Transverse colon (tissue), 4 donors: ENCODE measurements around the gene CFI. TPM values are rescaled to one million over a fixed set of nuclear protein-coding genes. Genes with fewer than 3 reads are reported as not detected.

ENCODE experiments used
- DNase-seq: peaks from one replicate; pipeline ENCODE4 v3.0.0-alpha.2; 2019
- H3K27ac ChIP-seq, 4 donors: fragments of 200-600 bp; sonication (generic); 2 replicates each; pipeline ENCODE4 v1.5.1; 2016 to 2018; ENCODE audit warnings: inconsistent platforms in 4 of 4
- H3K27me3 ChIP-seq: fragments of 200-600 bp; sonication (generic); 2 replicates; pipeline ENCODE4 v1.5.1; 2017; ENCODE audit warnings: inconsistent platforms
- H3K36me3 ChIP-seq, 4 donors: fragments of 200-600 bp; sonication (generic); 2 replicates each; pipeline ENCODE4 v1.5.1; 2017 to 2019; ENCODE audit warnings: inconsistent platforms in 4 of 4
- H3K4me1 ChIP-seq, 4 donors: fragments of 200-600 bp; sonication (generic); 2 replicates each; pipeline ENCODE4 v1.5.1; 2017 to 2020; ENCODE audit warnings: inconsistent platforms in 4 of 4
- H3K4me3 ChIP-seq, 4 donors: fragments of 200-600 bp; sonication (generic); 1 replicate in 1 of 4; 2 replicates in 3 of 4; pipeline versions ENCODE4 v1.5.1 to v1.6.1; 2017 to 2019; ENCODE audit warnings: inconsistent platforms in 4 of 4
- H3K9me3 ChIP-seq, 2 donors: fragments of 200-600 bp; sonication (generic); 2 replicates each; pipeline ENCODE4 v1.5.1; 2017 to 2019; ENCODE audit warnings: inconsistent platforms in 2 of 2
- EP300 ChIP-seq: sonication (generic); formaldehyde crosslinking; IDR thresholded peaks from one replicate; pipeline ENCODE4 v1.6.1; 2017; ENCODE audit warnings: antibody characterized with exemption, low read depth
- POLR2A ChIP-seq: fragments of 450-650 bp; IDR thresholded peaks from one replicate; pipeline ENCODE4 v1.6.1; 2016; ENCODE audit warnings: antibody characterized with exemption, mild to moderate bottlenecking, moderate library complexity
- POLR2AphosphoS5 ChIP-seq, 3 donors: sonication (generic); formaldehyde crosslinking; IDR thresholded peaks; one replicate each; pipeline ENCODE4 v1.6.1; 2016; ENCODE audit warnings: antibody characterized with exemption in 3 of 3
- WGBS, 2 donors: methylation state at CpG; one replicate each; pipeline ENCODE4 v1.1.5; 2018; ENCODE audit warnings: low coverage in 1 of 2; 5-methylcytosine and 5-hydroxymethylcytosine counted together
- in situ Hi-C, 4 donors: fragments of 200-750 bp; cut with MboI; loops; one replicate each; pipeline versions ENCODE4 v1.15.0 to v1.15.1; 2017; ENCODE audit warnings: low sequenced_read_pairs in 3 of 4, low pct_ligation_motif_present in 1 of 4, low pct_unique_long_range_greater_than_20kb in 1 of 4
- intact Hi-C: fragments of 100-400 bp; cut with DNase I; formaldehyde crosslinking; loops from one replicate; pipeline ENCODE4 v1.15.1; 2023; ENCODE audit warnings: low total_unique reads
- total RNA-seq, 4 donors: library from RNA; depleted of rRNA; stranded (reverse); fragments of >200 nt; gene quantifications; one replicate each; pipeline ENCODE4 v1.1.0, GENCODE V29; 2016
- TF ChIP-seq, protein P1 (sequence below), 5 experiments: fragments of 200-600 bp in 3 of 5; fragments of 450-650 bp in 2 of 5; sonication (generic) in 3 of 5; IDR thresholded peaks; 1 replicate in 2 of 5; 2 replicates in 3 of 5; pipeline ENCODE4 v1.5.1; 2016 to 2017; ENCODE audit warnings: antibody characterized with exemption in 5 of 5, inconsistent platforms in 3 of 5, mild to moderate bottlenecking in 2 of 5, moderate library complexity in 1 of 5

CFI gene
- total RNA-seq, 4 donors from 2014 or later, result 1.9 to 5.6 (median 4.1) TPM; not detected in 1

DNA sequence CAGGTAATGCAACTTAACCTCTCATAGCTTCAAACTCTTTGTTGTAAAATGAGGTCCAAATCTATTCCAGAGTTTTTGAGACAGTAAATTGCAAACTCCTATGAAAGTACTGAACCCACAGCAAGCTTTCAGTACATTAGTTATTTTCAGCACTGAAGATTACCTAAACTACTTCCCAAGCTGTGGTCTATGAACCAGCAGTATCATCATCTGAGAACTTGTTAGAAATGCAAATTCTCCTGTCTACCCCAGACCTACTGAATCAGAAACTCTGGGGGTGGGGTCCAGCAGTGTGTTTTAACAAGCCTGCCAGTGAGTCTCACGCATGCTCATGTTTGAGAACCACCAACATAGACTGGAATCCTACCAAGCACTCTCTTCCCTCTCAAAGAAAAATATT is 92.8 kb downstream of the CFI start:
- H3K27ac ChIP-seq, result no peak overlapping the region
- no peak overlapping the region for H3K4me3 ChIP-seq
- intact Hi-C loops (loop anchor here (10.0 kb wide), 1 partner anchor 106 kb away; the partner anchor contains the start of gene GAR1), in situ Hi-C loops (loop anchor here in 3 of 4 donors (25.0 kb wide), 2 partner anchors 103 to 272 kb away; partner anchors contain the start of genes SEC24B (in 3 of the 3), CFI (in 2 of the 3) and GAR1 (in 2 of the 3))
- WGBS, 2 donors, result 78% methylated on average over 1 of the region's 1 CpG; no CpG with 5 or more reads in 1 of the 2 donors
- no peaks in the 10 kb centered on the region for H3K27me3 ChIP-seq
- H3K9me3 ChIP-seq, result no peaks in the 10 kb centered on the region
- H3K36me3 ChIP-seq, result peaks cover 0 to 5% (median under 1%) of the 10 kb centered on the region in 4 donors
- TF ChIP-seq EP300 (no peak), POLR2A (no peak), POLR2AphosphoS5 (IDR thresholded peaks at IDR 0.05) (no peak)
- TF ChIP-seq, protein P1, sequence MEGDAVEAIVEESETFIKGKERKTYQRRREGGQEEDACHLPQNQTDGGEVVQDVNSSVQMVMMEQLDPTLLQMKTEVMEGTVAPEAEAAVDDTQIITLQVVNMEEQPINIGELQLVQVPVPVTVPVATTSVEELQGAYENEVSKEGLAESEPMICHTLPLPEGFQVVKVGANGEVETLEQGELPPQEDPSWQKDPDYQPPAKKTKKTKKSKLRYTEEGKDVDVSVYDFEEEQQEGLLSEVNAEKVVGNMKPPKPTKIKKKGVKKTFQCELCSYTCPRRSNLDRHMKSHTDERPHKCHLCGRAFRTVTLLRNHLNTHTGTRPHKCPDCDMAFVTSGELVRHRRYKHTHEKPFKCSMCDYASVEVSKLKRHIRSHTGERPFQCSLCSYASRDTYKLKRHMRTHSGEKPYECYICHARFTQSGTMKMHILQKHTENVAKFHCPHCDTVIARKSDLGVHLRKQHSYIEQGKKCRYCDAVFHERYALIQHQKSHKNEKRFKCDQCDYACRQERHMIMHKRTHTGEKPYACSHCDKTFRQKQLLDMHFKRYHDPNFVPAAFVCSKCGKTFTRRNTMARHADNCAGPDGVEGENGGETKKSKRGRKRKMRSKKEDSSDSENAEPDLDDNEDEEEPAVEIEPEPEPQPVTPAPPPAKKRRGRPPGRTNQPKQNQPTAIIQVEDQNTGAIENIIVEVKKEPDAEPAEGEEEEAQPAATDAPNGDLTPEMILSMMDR (IDR thresholded peaks at IDR 0.05), result no peak
- H3K4me1 ChIP-seq, result peaks cover 0 to 14% (median 8%) of the 10 kb centered on the region in 4 donors
- no peak for DNase-seq

DNA sequence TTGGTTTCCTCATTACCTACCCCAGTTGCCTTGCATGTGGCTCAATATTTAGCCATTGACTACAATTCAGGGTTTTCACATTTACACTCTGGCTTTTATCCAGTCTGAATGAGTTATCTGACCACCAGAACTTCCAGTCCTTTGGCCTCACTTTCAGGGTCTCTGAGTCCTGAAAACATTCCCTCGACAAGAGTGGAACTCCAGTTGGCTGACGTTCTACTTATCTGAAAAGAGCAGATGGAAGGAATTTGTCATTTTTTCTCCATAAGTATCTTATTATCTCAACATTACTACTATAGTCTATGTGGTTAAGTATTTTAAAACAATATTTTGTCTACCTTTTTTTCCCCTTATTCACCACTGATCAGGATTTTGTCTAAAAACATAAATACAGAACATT is 93.4 kb downstream of the CFI start:
- TF ChIP-seq EP300 (no peak), POLR2AphosphoS5 (IDR thresholded peaks at IDR 0.05) (no peak), POLR2A (no peak)
- TF ChIP-seq, protein P1 (IDR thresholded peaks at IDR 0.05), result no peak
- Histone ChIP-seq H3K4me1 (peaks cover 0 to 19% (median 8%) of the 10 kb centered on the region in 4 donors), H3K27ac (no peak overlapping the region), H3K27me3 (no peaks in the 10 kb centered on the region), H3K4me3 (no peak overlapping the region), H3K36me3 (peaks cover 0 to 5% (median 0%) of the 10 kb centered on the region in 4 donors), H3K9me3 (no peaks in the 10 kb centered on the region)
- DNase-seq, result no peak
- in situ Hi-C loops (loop anchor here in 3 of 4 donors (25.0 kb wide), 2 partner anchors 104 to 271 kb away; partner anchors contain the start of genes SEC24B (in 3 of the 3), CFI (in 2 of the 3) and GAR1 (in 2 of the 3)), intact Hi-C loops (loop anchor here (10.0 kb wide), 1 partner anchor 106 kb away; the partner anchor contains the start of gene GAR1)
- WGBS, 2 donors, result 60 to 80% methylated on average over 1 to 2 of the region's 2 CpGs

DNA sequence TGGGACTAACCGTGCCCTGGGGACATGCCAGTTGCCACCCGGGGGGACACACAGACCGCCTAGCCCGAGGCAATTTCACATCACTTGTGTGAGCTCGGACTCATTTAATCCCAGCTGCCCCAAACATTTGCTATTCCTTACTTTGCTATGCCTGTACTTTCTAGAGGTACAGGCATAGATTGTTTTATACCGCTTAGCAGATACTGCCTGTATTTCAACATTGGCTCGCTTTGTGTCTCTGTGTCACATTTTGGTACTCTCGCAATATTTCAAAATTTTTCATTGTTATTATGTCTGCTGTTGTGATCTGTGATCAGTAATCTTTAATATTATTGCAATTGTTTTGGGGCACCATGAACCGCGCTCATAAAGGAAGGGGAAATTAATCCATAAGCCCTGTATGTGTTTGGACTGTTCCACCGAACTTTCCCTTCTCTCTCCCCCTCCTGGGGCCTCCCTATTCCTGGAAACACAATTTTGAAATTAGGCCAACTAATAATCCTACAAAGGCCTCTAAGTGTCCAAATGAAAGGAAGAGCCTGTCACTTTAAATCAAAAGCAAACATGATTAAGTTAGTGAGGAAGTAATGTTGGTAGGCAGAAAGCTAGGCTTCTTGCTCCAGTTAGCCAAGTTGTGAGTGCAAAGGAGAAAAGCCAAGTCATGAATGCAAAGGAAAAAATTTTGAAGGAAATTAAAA is 98.0 kb downstream of the CFI start:
- H3K4me3 ChIP-seq, result peak overlapping the region; percentile 57 to 83 (median 71)
- intact Hi-C loops, result loop anchor here (10.0 kb wide), 1 partner anchor 111 kb away; the partner anchor contains the start of gene GAR1
- peaks cover 6 to 52% (median 27%) of the 10 kb centered on the region in 4 donors for H3K4me1 ChIP-seq
- H3K36me3 ChIP-seq, result no peaks in the 10 kb centered on the region
- 16 to 23% methylated on average over 5 to 11 of the region's 11 CpGs for WGBS, 2 donors
- TF ChIP-seq, protein P1 (IDR thresholded peaks at IDR 0.05), result no peak
- TF ChIP-seq EP300 (no peak), POLR2A (no peak), POLR2AphosphoS5 (IDR thresholded peaks at IDR 0.05) (no peak)
- in situ Hi-C loops, result loop anchor here in 3 of 4 donors (25.0 kb wide), 2 partner anchors 108 to 267 kb away; partner anchors contain the start of genes SEC24B (in 3 of the 3), CFI (in 2 of the 3) and GAR1 (in 2 of the 3)
- DNase-seq, result no peak
- H3K27me3 ChIP-seq, result no peaks in the 10 kb centered on the region
- peak overlapping the region; percentile 91 to 95 (median 93) for H3K27ac ChIP-seq
- H3K9me3 ChIP-seq, result no peaks in the 10 kb centered on the region
